Measurements from ENCODE around the gene SLC12A5. TPM values are rescaled to one million over a fixed set of nuclear protein-coding genes. Genes with fewer than 3 reads are reported as not detected.

The SLC12A5 gene
- total RNA-seq, 2 experiments from 2014 or later: 3.8 to 11.0 TPM

DNA sequence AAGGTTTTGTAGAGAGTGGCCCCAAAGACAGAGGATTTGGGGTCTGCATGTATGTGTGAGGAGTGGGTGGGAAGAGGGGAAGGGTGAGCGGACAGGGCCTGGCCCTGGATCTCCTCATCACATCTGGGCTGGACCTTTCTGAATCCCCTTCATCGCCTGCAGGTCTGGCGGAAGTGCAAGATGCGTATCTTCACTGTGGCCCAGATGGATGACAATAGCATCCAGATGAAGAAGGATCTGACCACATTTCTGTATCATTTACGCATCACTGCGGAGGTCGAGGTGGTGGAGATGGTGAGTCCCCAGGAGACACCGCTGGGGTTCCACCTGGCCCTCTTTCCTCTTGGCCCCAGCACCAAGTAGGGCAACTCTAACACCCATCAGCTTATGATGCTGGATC, 24.4 kb downstream of the SLC12A5 start:
- no peak overlapping the region for H3K4me3 ChIP-seq (ENCODE audit: low read depth, low read length, poor library complexity, severe bottlenecking)
- H4K20me1 ChIP-seq (ENCODE audit: insufficient read depth, low read length): no peaks in the 10 kb centered on the region
- H3K27ac ChIP-seq (ENCODE audit: low read depth, low read length, poor library complexity, severe bottlenecking): no peak overlapping the region
- no peak overlapping the region for H2AFZ ChIP-seq (ENCODE audit: low read length)
- no peaks in the 10 kb centered on the region for H3K9me2 ChIP-seq (ENCODE audit: insufficient read depth, low read length)
- CTCF ChIA-PET (ENCODE audit: unreplicated experiment): no interaction called here
- no peaks in the 10 kb centered on the region for H3K79me2 ChIP-seq (ENCODE audit: insufficient read depth, low read depth, low read length)
- no TSS peak for BruUV-seq (replicated peaks)
- no peak for TF ChIP-seq EZH2phosphoT487 (IDR thresholded peaks at IDR 0.05; ENCODE audit: borderline replicate concordance, low read depth, low read length)
- TF ChIP-seq, protein P1, sequence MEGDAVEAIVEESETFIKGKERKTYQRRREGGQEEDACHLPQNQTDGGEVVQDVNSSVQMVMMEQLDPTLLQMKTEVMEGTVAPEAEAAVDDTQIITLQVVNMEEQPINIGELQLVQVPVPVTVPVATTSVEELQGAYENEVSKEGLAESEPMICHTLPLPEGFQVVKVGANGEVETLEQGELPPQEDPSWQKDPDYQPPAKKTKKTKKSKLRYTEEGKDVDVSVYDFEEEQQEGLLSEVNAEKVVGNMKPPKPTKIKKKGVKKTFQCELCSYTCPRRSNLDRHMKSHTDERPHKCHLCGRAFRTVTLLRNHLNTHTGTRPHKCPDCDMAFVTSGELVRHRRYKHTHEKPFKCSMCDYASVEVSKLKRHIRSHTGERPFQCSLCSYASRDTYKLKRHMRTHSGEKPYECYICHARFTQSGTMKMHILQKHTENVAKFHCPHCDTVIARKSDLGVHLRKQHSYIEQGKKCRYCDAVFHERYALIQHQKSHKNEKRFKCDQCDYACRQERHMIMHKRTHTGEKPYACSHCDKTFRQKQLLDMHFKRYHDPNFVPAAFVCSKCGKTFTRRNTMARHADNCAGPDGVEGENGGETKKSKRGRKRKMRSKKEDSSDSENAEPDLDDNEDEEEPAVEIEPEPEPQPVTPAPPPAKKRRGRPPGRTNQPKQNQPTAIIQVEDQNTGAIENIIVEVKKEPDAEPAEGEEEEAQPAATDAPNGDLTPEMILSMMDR (conservative IDR thresholded peaks at IDR 0.05; ENCODE audit: low read length): no peak
- H3K4me2 ChIP-seq (ENCODE audit: low read length): no peak overlapping the region
- no peaks in the 10 kb centered on the region for H3K4me1 ChIP-seq (ENCODE audit: insufficient read depth, low read length, poor library complexity, severe bottlenecking)
- H3K9me3 ChIP-seq (ENCODE audit: low read length): no peaks in the 10 kb centered on the region
- POLR2A ChIA-PET: no interaction called here
- H3K36me3 ChIP-seq (ENCODE audit: insufficient read depth, low read length): no peaks in the 10 kb centered on the region
- intact Hi-C loops (cut with micrococcal nuclease; ENCODE audit: unreplicated experiment): no loop called here
- DNase-seq (ENCODE audit: low spot score): no peak

DNA sequence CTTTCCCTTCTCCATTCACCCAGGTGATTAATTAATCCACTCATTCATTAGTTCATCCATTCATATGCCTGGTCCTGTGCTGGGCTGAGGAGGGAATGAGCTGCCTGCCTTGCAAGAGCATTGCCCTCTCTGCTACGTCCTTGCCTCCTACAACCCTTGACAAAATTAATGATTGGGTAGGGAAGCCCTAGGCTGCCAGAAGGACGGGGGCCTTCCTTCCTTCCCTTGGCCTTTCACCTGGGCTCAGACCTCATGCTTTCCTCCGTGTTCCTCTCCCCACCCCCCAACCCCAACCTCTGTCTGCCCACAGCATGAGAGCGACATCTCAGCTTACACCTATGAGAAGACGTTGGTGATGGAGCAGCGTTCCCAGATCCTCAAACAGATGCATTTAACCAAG, 25.6 kb downstream of the SLC12A5 start:
- Histone ChIP-seq H3K4me1 (ENCODE audit: insufficient read depth, low read length, poor library complexity, severe bottlenecking) (no peaks in the 10 kb centered on the region), H2AFZ (ENCODE audit: low read length) (no peak overlapping the region), H4K20me1 (ENCODE audit: insufficient read depth, low read length) (no peaks in the 10 kb centered on the region), H3K9me3 (ENCODE audit: low read length) (no peaks in the 10 kb centered on the region), H3K4me3 (ENCODE audit: low read depth, low read length, poor library complexity, severe bottlenecking) (no peak overlapping the region), H3K4me2 (ENCODE audit: low read length) (no peak overlapping the region), H3K9me2 (ENCODE audit: insufficient read depth, low read length) (no peaks in the 10 kb centered on the region), H3K79me2 (ENCODE audit: insufficient read depth, low read depth, low read length) (no peaks in the 10 kb centered on the region), H3K36me3 (ENCODE audit: insufficient read depth, low read length) (no peaks in the 10 kb centered on the region), H3K27ac (ENCODE audit: low read depth, low read length, poor library complexity, severe bottlenecking) (no peak overlapping the region)
- no peak for DNase-seq (ENCODE audit: low spot score)
- TF ChIP-seq, protein P1 (conservative IDR thresholded peaks at IDR 0.05; ENCODE audit: low read length): no peak
- TF ChIP-seq EZH2phosphoT487 (IDR thresholded peaks at IDR 0.05; ENCODE audit: borderline replicate concordance, low read depth, low read length): no peak
- POLR2A ChIA-PET: no interaction called here
- no TSS peak for BruUV-seq (replicated peaks)
- intact Hi-C loops (cut with micrococcal nuclease; ENCODE audit: unreplicated experiment): no loop called here
- CTCF ChIA-PET (ENCODE audit: unreplicated experiment): no interaction called here

DNA sequence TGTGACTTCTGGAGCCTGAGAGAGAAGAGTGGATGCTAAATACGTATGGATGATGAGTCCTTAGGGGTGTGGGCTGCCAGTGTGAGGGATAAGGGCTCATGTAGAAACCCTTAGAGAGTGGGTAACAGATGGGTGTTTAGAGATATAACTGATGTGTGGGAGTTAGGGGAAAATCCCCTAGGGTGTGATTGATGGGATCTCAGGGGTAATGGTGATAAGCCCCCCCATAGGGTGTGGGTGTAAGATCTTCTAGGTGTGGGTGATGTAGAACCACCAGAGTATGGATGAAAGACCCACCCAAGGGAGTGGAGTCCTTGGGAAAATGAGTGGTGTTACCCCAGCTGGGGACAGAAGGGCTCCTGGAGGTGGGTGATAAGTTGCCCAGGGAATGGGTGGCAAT, 26.3 kb downstream of the SLC12A5 start:
- TF ChIP-seq EZH2phosphoT487 (IDR thresholded peaks at IDR 0.05; ENCODE audit: borderline replicate concordance, low read depth, low read length): no peak
- TF ChIP-seq, protein P1 (conservative IDR thresholded peaks at IDR 0.05; ENCODE audit: low read length): no peak
- no TSS peak for BruUV-seq (replicated peaks)

More for the DNA sequence above, 26.3 kb downstream of the SLC12A5 start:
- POLR2A ChIA-PET: no interaction called here
- Histone ChIP-seq H3K36me3 (ENCODE audit: insufficient read depth, low read length) (peaks cover 5% of the 10 kb centered on the region; the same call in 1 of the 2 replicates), H3K9me3 (ENCODE audit: low read length) (no peaks in the 10 kb centered on the region), H3K4me1 (ENCODE audit: insufficient read depth, low read length, poor library complexity, severe bottlenecking) (peaks cover 5% of the 10 kb centered on the region), H3K4me2 (ENCODE audit: low read length) (no peak overlapping the region), H3K27ac (ENCODE audit: low read depth, low read length, poor library complexity, severe bottlenecking) (no peak overlapping the region), H3K9me2 (ENCODE audit: insufficient read depth, low read length) (no peaks in the 10 kb centered on the region), H4K20me1 (ENCODE audit: insufficient read depth, low read length) (no peaks in the 10 kb centered on the region), H3K79me2 (ENCODE audit: insufficient read depth, low read depth, low read length) (no peaks in the 10 kb centered on the region), H2AFZ (ENCODE audit: low read length) (no peak overlapping the region), H3K4me3 (ENCODE audit: low read depth, low read length, poor library complexity, severe bottlenecking) (no peak overlapping the region)
- CTCF ChIA-PET (ENCODE audit: unreplicated experiment): no interaction called here
- no peak for DNase-seq (ENCODE audit: low spot score)
- intact Hi-C loops (cut with micrococcal nuclease; ENCODE audit: unreplicated experiment): no loop called here
